Smooth muscle cell (in vitro differentiated cells): ENCODE results near the gene CD247. TPM values are rescaled to one million over a fixed set of nuclear protein-coding genes. Genes with fewer than 3 reads are reported as not detected.

Experiments
- DNase-seq: peaks from one replicate; lab custom pipeline; 2025; ENCODE audit not compliant: unreplicated experiment; lab: John Stamatoyannopoulos, UW
- H2AFZ ChIP-seq: fragments of 200-600 bp; sonication (generic); 2 replicates; pipeline ENCODE4 v1.6.0; 2016; ENCODE audit warnings: antibody characterized with exemption, low read depth, mild to moderate bottlenecking
- H3F3A ChIP-seq: fragments of 200-600 bp; sonication (generic); 2 replicates; pipeline ENCODE4 v1.6.0; 2017; ENCODE audit warnings: antibody characterized with exemption, low read depth
- H3K27ac ChIP-seq: fragments of 200-600 bp; sonication (generic); 2 replicates; pipeline ENCODE4 v1.5.1; 2016; ENCODE audit warnings: low read depth, mild to moderate bottlenecking
- H3K27me3 ChIP-seq: fragments of 200-600 bp; sonication (generic); 2 replicates; pipeline ENCODE4 v1.6.1; 2016; ENCODE audit warnings: low read depth, mild to moderate bottlenecking
- H3K36me3 ChIP-seq: fragments of 200-600 bp; sonication (generic); 2 replicates; pipeline ENCODE4 v1.5.1; 2016; ENCODE audit warnings: low read depth
- H3K4me1 ChIP-seq: fragments of 200-600 bp; sonication (generic); 2 replicates; pipeline ENCODE4 v1.5.1; 2016; ENCODE audit warnings: low read depth
- H3K4me2 ChIP-seq: fragments of 200-600 bp; sonication (generic); 2 replicates; pipeline ENCODE4 v1.6.0; 2016; ENCODE audit warnings: mild to moderate bottlenecking
- H3K4me3 ChIP-seq: fragments of 200-600 bp; sonication (generic); 2 replicates; pipeline ENCODE4 v1.5.1; 2016; ENCODE audit warnings: mild to moderate bottlenecking
- H3K79me2 ChIP-seq: fragments of 200-600 bp; sonication (generic); 2 replicates; pipeline ENCODE4 v1.6.0; 2016; ENCODE audit warnings: low read depth, mild to moderate bottlenecking
- H3K9ac ChIP-seq: fragments of 200-600 bp; sonication (generic); 2 replicates; pipeline ENCODE4 v1.6.0; 2016; ENCODE audit warnings: low read depth
- H3K9me3 ChIP-seq: fragments of 200-600 bp; sonication (generic); replicated peaks from 2 replicates; pipeline ENCODE4 v1.5.1; 2016; ENCODE audit warnings: low read depth
- H4K20me1 ChIP-seq: fragments of 200-600 bp; sonication (generic); 2 replicates; pipeline ENCODE4 v1.6.0; 2016; ENCODE audit warnings: low read depth
- CTCF ChIP-seq: fragments of 200-600 bp; sonication (generic); IDR thresholded peaks from 2 replicates; pipeline ENCODE4 v1.5.1; 2017; ENCODE audit warnings: borderline replicate concordance, mild to moderate bottlenecking, antibody characterized with exemption; ENCODE audit not compliant: insufficient read depth, poor library complexity, severe bottlenecking
- WGBS: methylation state at CpG from one replicate; pipeline ENCODE4 v1.1.7; 2016; ENCODE audit warnings: low lambda C conversion rate; 5-methylcytosine and 5-hydroxymethylcytosine counted together
- polyA plus RNA-seq: library from polyadenylated mRNA; unstranded; fragments of >200 nt; fragmentation: Nextera tagmentation; extraction: Ambion mirVana; gene quantifications from 2 replicates; pipeline ENCODE4 v1.2.1, GENCODE V29; 2016
- total RNA-seq: library from RNA; depleted of rRNA; stranded (reverse); fragments of >200 nt; gene quantifications from 2 replicates; pipeline ENCODE4 v1.2.3, GENCODE V29; 2014

The CD247 gene
- total and polyA plus RNA-seq, 2 experiments from 2014 or later, result 0.13 TPM; not detected in 1

GRCh38 chr1:167546935-167547334, 28.6 kb upstream of the CD247 start:
- Histone ChIP-seq H3K4me3 (no peak overlapping the region), H2AFZ (no peak overlapping the region), H3K79me2 (no peaks in the 10 kb centered on the region), H3K27ac (no peak overlapping the region), H3K9me3 (no peaks in the 10 kb centered on the region), H3K4me2 (no peak overlapping the region), H3K9ac (no peak overlapping the region), H3F3A (no peaks in the 10 kb centered on the region), H3K4me1 (peaks cover 6% of the 10 kb centered on the region), H4K20me1 (no peaks in the 10 kb centered on the region), H3K27me3 (no peaks in the 10 kb centered on the region), H3K36me3 (no peaks in the 10 kb centered on the region)
- no peak for TF ChIP-seq CTCF
- WGBS, result 94% methylated on average over 1 of the region's 1 CpG
- DNase-seq, result no peak

- no peak overlapping the region for H3K4me3 ChIP-seq
- H3K27me3 ChIP-seq, result no peaks in the 10 kb centered on the region
- no peaks in the 10 kb centered on the region for H3K36me3 ChIP-seq
- H2AFZ ChIP-seq, result no peak overlapping the region
- no peak overlapping the region for H3K9ac ChIP-seq
- H4K20me1 ChIP-seq, result no peaks in the 10 kb centered on the region
- H3F3A ChIP-seq, result no peaks in the 10 kb centered on the region
- no peak for DNase-seq
- H3K4me1 ChIP-seq, result peaks cover 6% of the 10 kb centered on the region
- WGBS, result 69% methylated on average over 4 of the region's 4 CpGs
- H3K79me2 ChIP-seq, result no peaks in the 10 kb centered on the region
- no peak overlapping the region for H3K27ac ChIP-seq
- no peak for TF ChIP-seq CTCF
- H3K9me3 ChIP-seq, result no peaks in the 10 kb centered on the region
- no peak overlapping the region for H3K4me2 ChIP-seq
Measured at GRCh38 chr1:167545349-167545748, 27.0 kb upstream of the CD247 start.

- no peak overlapping the region for H3K9ac ChIP-seq
- no peaks in the 10 kb centered on the region for H3K27me3 ChIP-seq
- no peak overlapping the region for H3K4me2 ChIP-seq
- H3F3A ChIP-seq, result no peaks in the 10 kb centered on the region
- no peaks in the 10 kb centered on the region for H4K20me1 ChIP-seq
- TF ChIP-seq CTCF, result no peak
- no peak overlapping the region for H2AFZ ChIP-seq
- H3K79me2 ChIP-seq, result no peaks in the 10 kb centered on the region
- 81% methylated on average over 3 of the region's 3 CpGs for WGBS
- H3K4me3 ChIP-seq, result no peak overlapping the region
- no peak for DNase-seq
- no peaks in the 10 kb centered on the region for H3K36me3 ChIP-seq
- no peaks in the 10 kb centered on the region for H3K9me3 ChIP-seq
- no peak overlapping the region for H3K27ac ChIP-seq
- peaks cover 6% of the 10 kb centered on the region for H3K4me1 ChIP-seq
Measured at GRCh38 chr1:167544447-167545093, 26.2 kb upstream of the CD247 start.
